ENCODE measurements around the gene DGKG.

The DGKG gene

DNA sequence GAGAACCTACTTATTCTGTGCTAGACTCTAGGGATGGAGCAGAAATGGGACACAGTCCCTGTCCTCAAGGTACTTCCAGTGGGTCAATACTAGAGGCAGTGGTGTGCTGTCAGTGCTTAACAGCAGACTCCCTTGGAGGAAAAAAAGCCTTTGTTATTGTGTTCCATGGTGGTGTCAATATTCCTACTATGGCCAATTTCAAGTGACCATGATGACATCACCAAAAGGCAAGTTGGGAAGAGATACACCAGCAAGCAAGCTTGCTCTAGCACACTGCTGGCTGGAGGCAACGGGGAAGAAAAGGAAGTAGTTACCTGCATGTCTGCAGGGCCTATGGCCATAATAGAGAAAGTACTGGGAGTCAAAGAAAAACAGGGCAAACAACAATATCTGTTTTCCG is 163.6 kb downstream of the DGKG start:
- DNase-seq (ENCODE audit: extremely low read depth, insufficient read length): no peak
- Histone ChIP-seq H3K27me3 (replicated peaks; ENCODE audit: control insufficient read depth, insufficient read depth, low read length) (no peaks in the 10 kb centered on the region), H3K36me3 (ENCODE audit: control insufficient read depth, insufficient read depth, low read length) (no peaks in the 10 kb centered on the region), H3K4me3 (replicated peaks; ENCODE audit: low read depth, low read length) (no peak overlapping the region)
- TF ChIP-seq, protein P1, sequence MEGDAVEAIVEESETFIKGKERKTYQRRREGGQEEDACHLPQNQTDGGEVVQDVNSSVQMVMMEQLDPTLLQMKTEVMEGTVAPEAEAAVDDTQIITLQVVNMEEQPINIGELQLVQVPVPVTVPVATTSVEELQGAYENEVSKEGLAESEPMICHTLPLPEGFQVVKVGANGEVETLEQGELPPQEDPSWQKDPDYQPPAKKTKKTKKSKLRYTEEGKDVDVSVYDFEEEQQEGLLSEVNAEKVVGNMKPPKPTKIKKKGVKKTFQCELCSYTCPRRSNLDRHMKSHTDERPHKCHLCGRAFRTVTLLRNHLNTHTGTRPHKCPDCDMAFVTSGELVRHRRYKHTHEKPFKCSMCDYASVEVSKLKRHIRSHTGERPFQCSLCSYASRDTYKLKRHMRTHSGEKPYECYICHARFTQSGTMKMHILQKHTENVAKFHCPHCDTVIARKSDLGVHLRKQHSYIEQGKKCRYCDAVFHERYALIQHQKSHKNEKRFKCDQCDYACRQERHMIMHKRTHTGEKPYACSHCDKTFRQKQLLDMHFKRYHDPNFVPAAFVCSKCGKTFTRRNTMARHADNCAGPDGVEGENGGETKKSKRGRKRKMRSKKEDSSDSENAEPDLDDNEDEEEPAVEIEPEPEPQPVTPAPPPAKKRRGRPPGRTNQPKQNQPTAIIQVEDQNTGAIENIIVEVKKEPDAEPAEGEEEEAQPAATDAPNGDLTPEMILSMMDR (IDR thresholded peaks at IDR 0.05; ENCODE audit: insufficient read depth, low read length, poor library complexity, severe bottlenecking): no peak

DNA sequence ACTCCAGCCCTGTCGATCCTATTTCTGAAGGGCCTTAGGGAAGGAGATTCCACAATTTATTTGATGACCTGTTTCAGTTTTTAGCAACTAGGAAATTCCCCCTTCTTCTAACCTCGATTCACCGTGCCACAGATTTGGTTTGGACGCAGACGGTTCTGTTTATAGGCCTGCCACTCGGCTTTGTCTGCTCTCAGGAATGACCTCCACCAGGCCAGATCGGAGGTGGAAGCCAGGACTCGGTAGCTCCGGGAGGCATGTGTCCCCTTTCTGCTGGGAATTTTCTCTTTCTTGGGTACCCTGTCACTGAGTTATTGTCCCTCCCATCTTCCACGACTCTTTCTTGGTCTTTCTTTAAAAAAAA is 167.6 kb downstream of the DGKG start:
- DNase-seq (ENCODE audit: extremely low read depth, insufficient read length): no peak
- TF ChIP-seq, protein P1 (IDR thresholded peaks at IDR 0.05; ENCODE audit: insufficient read depth, low read length, poor library complexity, severe bottlenecking): no peak
- Histone ChIP-seq H3K4me3 (replicated peaks; ENCODE audit: low read depth, low read length) (no peak overlapping the region), H3K36me3 (ENCODE audit: control insufficient read depth, insufficient read depth, low read length) (no peaks in the 10 kb centered on the region), H3K27me3 (replicated peaks; ENCODE audit: control insufficient read depth, insufficient read depth, low read length) (no peaks in the 10 kb centered on the region)

DNA sequence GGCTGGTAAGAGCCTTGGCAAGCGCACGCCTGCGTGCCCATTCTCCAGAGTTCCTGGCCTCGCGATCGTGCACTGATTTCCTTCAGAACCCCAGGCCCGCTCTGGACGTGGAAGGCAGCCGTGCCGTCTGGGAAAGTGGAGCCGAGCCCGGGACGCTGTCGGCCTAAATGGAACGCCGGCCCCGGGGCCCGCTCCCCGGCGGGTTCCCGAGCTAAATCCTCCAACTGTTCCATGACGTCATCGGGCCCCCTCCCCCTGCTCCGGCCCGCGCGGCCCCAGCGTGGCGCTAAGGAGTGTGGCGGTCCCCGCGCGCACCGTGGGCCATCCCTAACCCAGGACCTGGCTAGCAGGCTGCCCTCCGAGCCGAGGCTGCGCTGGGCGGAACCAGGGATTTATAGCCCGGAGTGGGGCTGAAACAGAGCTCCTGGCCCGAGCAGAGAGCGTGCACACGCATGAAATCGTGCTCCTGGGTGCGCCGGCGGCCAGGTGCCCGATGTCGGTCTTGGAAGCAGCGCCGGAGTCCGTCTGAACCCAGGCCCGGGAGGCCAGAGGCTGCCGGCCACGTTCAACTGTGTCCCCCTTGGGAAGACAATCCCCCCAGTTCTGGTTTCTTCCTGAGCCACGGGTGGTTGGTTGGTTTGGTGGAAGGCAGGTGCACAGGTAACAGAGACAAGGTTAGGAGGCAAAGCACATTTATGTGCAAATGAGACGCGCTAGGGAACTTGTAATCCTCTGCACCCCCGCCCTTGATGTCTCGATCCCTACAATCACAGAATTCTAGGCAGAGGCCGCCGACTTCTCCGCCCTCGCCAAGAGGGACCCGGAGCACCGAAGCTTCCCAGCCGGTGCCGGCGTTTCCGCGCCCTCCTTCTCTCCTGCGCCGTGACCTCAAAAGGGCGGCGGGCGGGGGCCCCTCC is 168.2 kb downstream of the DGKG start:
- Histone ChIP-seq H3K4me3 (replicated peaks; ENCODE audit: low read depth, low read length) (no peak overlapping the region), H3K27me3 (replicated peaks; ENCODE audit: control insufficient read depth, insufficient read depth, low read length) (no peaks in the 10 kb centered on the region), H3K36me3 (ENCODE audit: control insufficient read depth, insufficient read depth, low read length) (no peaks in the 10 kb centered on the region)
- no peak for DNase-seq (ENCODE audit: extremely low read depth, insufficient read length)
- TF ChIP-seq, protein P1 (IDR thresholded peaks at IDR 0.05; ENCODE audit: insufficient read depth, low read length, poor library complexity, severe bottlenecking): no peak

DNA sequence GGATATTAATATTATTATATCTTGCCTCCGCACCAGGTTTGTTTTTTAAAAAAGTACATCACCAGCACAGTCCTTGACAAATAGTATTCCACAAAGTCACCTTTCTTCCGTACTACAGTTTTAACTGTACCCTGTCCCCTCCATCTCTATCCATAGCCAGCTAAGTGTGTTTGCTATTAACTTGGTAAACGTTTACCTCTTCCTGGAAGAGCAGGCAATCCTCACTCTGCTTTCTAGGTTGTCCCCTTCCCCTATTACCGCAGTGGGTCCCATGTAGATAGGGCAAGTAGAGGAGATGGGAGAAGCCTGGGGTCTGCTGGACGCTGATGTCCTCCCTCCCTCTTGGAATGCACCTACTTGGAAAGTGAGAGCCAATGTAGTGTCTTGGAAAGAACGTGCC is 169.2 kb downstream of the DGKG start:
- no peak overlapping the region for H3K4me3 ChIP-seq (replicated peaks; ENCODE audit: low read depth, low read length)
- TF ChIP-seq, protein P1 (IDR thresholded peaks at IDR 0.05; ENCODE audit: insufficient read depth, low read length, poor library complexity, severe bottlenecking): no peak
- no peaks in the 10 kb centered on the region for H3K27me3 ChIP-seq (replicated peaks; ENCODE audit: control insufficient read depth, insufficient read depth, low read length)

DNA sequence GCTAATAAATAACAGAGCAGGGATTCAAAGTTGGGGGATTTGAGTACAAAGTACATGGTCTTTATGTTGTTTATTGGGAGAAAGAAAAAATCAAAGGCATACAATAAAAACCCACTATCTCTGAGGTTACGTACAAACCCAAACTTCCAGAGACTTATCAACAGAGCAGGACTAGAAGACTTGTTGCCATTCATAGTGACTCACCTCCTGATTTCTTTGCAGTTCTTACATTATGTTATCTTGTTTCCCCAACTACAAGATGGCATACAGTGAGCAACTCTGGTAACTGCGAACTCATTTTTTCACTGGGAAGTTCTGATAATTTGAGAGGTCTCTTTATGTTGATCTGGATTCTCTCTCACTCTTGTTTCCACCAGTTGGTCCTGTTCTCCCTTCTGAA is 172.5 kb downstream of the DGKG start:
- no peaks in the 10 kb centered on the region for H3K36me3 ChIP-seq (ENCODE audit: control insufficient read depth, insufficient read depth, low read length)
- TF ChIP-seq, protein P1 (IDR thresholded peaks at IDR 0.05; ENCODE audit: insufficient read depth, low read length, poor library complexity, severe bottlenecking): no peak
- no peak overlapping the region for H3K4me3 ChIP-seq (replicated peaks; ENCODE audit: low read depth, low read length)
- no peak for DNase-seq (ENCODE audit: extremely low read depth, insufficient read length)
- H3K27me3 ChIP-seq (replicated peaks; ENCODE audit: control insufficient read depth, insufficient read depth, low read length): no peaks in the 10 kb centered on the region

More for the DNA sequence above, 169.2 kb downstream of the DGKG start:
- no peaks in the 10 kb centered on the region for H3K36me3 ChIP-seq (ENCODE audit: control insufficient read depth, insufficient read depth, low read length)
- DNase-seq (ENCODE audit: extremely low read depth, insufficient read length): no peak

Measured in GM06990 (cell line).